GM19463 (cell line): Measurements from ENCODE around the gene RABEP2.
"Not testable (repeated sequence)": the region's sequence is repeated elsewhere in the genome, so short reads cannot be mapped to it uniquely, and the experiment has no call there.

Experiments used
- ATAC-seq: cut with Tn5 transposase; IDR thresholded peaks from one replicate; pipeline ENCODE4 v1.9.1; 2021; ENCODE audit warnings: mild to moderate bottlenecking, moderate library complexity; ENCODE audit not compliant: unreplicated experiment

The RABEP2 gene

DNA sequence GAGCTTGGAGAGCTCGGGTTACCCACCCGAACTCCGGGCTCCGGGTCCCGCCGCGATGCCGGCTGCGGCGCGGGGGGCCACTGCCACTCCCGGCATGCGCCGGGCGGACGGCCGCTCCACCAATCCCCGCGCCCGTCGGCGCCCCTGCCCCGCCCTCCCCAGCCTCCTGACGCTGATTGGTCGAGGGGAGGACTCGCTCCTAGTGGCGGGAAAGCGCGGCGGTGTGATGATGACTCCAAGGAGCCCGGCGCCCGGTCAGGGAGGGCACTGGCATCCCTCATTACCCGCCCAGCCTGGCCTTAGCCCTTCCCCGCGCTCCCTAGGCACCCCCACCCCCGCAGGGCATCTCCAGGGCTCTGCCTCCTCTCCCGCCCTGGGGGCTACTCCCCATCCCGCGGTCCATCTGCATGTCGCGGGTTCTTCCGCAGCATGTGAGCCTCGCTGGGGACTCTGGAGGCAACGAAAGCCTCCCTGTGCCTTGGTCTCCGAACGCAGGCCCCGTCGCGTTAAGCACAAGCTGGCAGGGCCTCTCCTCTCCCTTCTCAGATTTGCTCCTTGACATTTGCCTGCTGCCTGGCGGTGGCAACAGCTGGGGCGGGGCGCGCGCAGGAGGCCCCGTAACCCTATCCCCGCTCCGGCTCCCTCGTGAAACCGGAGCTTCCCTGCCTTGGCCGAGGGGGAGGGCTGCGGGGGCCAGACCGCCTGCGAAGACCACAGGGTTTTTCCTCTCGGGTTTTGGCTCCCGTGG, 45.0 kb downstream of the RABEP2 start:
- peak; percentile 95 for ATAC-seq

DNA sequence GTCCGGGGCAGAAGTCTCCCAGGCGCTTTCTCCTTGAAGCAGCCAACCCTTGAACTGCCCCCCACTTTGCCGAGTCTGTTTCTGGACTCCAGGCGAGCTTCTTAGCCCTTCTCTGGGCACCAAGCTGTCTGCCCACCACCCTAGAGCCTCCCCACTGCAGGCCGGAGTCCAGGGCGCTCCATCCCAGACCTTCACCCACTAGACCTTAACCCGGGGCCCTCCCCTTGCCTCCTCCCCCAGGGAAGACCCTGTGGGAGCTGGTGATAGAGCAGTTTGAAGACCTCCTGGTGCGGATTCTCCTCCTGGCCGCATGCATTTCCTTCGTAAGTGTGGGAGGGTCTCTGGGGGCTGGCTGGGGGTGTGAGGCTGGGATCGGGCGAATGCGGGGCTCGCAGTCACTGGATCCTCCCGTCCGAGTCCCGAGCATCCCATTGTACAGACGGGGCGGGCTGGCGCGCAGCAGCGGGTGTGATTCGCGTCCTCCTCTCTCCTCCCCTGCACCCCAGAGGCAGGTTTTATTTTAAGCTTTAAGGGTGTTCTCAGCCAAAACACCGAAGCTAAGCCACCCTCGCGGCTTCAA, 45.7 kb downstream of the RABEP2 start:
- ATAC-seq = peak; percentile 17

GRCh38 chr16:28878083-28878926, 46.7 kb downstream of the RABEP2 start, which contains the start of gene ATP2A1:
Gene ATP2A1, plus strand, starts transcription at chr16:28878488. Its CDS starts 184 bp downstream, at chr16:28878672.
- no peak for ATAC-seq

GRCh38 chr16:28877655-28878000, 47.4 kb downstream of the RABEP2 start:
- no peak for ATAC-seq

DNA sequence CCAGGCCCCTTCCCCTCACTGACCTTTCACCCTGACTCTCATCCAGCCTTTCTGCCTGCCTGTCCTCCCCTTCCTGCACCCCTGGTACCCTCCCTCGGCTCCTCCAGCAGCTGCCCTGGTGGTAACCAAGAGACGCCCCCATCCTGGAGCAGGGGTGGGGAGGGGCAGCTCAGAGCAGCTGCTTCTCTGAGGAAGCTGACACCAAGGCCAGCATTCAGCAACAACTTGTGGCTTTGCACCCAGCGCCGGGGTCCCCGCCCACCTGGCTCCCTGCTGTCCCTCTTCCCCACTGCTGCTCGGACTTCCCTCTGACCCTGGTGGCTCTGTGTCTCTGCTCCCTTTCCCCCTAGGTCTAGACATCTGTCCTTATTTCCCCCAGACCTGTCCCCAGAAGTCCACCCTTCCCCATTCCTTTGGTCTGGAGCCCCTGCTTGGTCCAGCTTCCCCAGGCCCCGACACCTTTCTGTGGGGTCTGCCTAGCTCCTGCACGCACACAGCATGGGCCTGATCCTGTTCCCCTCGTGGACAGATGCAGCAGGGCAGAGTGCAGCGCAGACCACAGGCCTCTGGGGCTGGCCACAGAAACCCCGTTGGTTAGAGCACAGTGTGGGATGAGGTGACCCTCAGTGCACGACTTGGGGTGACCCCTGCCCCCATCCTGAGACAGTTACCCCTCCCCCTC, 47.9 kb downstream of the RABEP2 start:
- ATAC-seq = no peak

DNA sequence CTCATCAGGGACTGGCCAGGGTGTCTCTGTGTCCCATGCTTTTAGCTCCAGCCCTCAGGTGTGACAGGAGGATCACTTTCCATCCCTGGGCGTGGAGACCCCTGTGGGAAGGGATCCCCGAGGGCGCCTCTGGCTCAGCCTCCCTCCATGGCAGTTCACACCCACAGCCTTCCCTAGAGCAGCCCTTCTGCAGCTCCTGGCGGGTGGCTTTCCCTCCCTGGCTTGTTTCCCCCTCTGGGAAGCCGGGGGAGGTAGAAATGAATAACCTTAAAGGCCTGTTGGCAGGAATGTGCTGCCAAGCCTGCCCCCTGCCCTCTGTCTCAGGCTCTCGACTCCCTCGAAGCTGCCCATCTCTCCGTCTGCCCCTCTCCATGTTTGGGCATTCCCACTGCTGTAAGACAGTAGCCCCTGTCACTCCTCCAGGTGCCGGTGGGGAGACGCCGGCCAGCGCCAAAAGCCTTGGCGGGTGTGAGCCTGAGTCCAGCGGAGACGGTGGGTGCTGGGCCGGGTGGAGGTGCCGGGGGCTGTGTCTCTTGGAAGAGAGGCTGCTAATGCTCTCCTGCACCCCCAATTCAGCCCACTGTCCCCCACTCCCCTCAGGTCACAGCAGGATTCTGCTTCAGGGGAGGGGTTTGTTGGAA, 48.9 kb downstream of the RABEP2 start:
- no peak for ATAC-seq

DNA sequence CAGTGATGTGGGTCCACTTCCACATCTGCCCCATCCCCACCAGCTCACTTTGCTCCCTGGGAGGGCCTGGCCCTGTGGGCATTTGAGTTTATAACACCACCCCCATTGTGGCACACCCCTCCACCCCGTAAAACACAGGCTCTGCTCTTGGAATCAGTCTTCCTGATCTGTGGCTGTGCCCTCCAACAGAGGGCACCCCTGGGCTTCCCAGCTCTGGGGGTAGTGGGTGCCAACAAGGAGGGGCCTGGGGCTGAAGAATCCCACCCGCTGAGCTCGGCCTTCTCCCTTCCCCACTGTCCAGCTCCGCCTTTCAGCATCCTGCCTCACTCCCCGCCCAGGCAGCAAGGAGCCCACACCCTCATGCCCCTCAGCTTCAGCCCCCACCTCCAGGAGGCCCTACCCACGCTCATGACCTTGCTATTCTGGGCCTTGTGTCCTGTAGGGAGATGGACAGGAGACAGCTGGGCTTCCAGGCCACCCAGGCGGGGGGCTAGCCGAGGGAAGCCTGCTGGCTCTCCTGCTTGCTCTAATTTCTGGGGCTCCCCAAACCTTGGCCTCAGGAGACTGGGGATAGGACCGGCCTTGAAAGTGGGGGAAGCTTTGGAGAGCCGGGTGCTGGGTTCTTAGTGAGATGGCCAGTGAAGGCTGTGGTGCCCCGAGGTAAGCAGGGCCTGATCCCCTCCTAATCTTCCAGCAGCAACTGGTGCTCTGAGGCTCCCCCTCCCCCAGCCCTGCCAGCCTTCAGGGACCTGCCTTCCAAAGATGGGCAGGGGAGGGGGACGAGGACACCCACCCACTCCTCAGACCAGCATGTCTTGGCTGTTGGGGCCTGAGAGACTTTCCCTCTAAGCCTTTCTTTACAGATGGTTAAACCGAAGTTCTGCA, 49.7 kb downstream of the RABEP2 start:
- no peak for ATAC-seq

GRCh38 chr16:28874406-28874805, 50.6 kb downstream of the RABEP2 start:
- no peak for ATAC-seq

GRCh38 chr16:28873543-28874201, 51.4 kb downstream of the RABEP2 start:
- no peak for ATAC-seq

- ATAC-seq = no peak
Measured at GRCh38 chr16:28872952-28873351, 52.1 kb downstream of the RABEP2 start.

DNA sequence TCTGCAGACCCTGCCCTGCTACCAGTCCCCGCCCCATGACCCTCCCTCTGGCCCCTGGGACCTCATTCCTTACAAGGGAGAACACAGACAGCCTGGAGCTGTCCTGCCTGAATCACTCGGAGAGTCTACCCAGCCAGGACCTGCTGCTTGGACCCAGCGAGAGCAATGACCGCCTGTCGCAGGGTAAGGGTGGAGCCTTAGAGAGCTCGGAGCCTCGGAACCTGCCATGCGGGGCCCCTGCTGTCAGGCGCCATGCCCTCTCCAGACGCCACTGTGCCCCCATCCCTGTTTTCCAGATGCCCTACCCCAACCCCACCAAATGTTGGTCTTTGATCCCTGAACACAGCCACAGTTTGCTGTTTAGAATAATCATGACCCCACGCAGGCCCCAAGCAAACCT, 55.8 kb downstream of the RABEP2 start:
- no peak for ATAC-seq

GRCh38 chr16:28867646-28868045, 57.4 kb downstream of the RABEP2 start:
- not testable (repeated sequence) for ATAC-seq

- ATAC-seq = no peak
Measured at GRCh38 chr16:28867241-28867640, 57.8 kb downstream of the RABEP2 start.

GRCh38 chr16:28866454-28866804, 58.6 kb downstream of the RABEP2 start:
- ATAC-seq = no peak

DNA sequence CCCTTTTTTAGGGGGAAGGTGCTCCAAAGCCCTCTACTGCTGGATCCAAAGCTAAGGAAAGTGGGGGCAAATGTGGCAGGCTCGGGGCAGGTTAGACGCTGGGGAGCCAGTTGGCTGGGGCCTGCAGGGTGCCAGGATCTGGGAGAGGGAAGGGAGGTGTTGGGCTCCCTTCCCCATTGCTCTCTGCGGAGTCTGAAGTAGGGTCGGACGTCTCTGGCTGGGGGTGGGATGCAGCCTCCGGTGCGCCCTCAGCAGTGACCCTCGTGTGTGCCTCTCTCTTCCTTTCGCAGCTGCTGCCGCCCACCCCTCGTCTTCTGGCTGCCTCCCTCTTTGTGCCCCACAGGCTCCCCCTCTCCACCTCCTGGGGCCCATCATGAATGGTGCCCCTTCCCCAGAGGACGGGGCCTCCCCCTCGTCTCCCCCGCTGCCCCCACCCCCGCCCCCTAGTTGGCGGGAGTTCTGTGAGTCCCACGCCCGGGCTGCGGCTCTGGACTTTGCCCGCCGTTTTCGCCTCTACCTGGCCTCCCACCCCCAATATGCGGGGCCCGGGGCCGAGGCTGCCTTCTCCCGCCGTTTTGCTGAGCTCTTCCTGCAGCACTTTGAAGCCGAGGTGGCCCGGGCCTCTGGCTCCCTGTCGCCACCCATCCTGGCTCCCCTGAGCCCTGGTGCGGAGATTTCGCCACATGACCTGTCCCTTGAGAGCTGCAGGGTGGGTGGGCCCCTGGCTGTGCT, 59.1 kb downstream of the RABEP2 start:
- ATAC-seq = no peak

DNA sequence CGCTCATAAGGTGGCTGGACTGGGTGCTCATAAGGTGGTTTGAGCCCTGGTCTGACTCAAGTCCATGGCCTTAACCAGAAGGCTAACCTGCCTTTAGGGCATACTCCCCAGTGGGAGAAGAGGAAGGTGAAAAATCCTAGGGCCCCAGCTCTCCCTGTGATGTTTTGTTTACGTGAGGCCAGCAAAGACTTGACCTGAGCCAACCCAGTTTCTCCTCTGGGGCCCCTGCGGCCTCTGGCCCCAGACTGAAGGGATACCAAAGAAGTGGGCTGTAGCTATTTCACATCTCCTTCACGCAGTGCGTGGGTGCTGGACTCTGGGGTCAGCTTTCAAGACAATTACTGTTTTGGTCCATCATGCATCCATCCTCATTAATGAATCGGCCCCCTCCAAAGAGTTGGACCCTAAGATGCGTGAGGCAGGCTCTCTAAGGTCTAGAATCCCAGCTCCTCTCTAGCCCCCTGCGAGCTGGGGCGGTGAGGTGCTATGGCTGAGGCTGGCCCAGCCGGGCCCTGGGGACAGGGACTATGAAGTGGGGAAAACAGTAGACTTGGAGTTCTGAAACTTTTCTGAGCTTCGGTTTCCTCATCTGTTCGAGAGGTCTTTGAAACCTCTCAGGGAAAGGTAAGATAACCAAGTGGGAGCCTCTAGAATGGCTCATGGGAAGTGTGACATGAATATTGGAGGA, 59.9 kb downstream of the RABEP2 start:
- no peak for ATAC-seq

GRCh38 chr16:28863929-28864793, 60.9 kb downstream of the RABEP2 start:
- no peak for ATAC-seq
